ENCODE measurements around the gene TRPM4.
A peak's percentile ranks its signal among the peaks of the same experiment; 100 is the strongest.

Gene TRPM4

DNA sequence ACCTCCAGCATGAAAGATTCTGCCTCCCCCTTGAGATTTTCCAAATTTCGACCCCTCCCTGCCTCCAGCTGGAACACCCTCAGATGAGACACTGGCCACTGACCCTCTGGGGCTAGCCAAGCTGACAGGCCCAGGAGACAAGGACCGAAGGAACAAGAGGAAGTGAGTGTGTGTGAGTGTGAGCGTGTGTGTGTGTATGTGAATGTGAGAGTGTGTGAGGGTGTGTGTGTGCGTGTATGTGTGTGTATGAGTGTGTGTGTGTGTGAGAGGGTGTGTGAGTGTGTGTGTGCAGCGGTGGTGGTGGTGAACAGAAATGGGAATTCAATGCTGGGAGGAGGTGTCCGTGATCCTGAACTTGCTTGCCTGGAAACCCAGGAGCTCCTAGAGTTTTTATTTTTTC, 16.2 kb upstream of the TRPM4 start:
- H3K27ac ChIP-seq = peak overlapping the region; percentile 100
- no peak for TF ChIP-seq ZFX (IDR thresholded peaks at IDR 0.05; ENCODE audit: borderline replicate concordance)
- TF ChIP-seq CTCF (IDR thresholded peaks at IDR 0.05) = no peak

DNA sequence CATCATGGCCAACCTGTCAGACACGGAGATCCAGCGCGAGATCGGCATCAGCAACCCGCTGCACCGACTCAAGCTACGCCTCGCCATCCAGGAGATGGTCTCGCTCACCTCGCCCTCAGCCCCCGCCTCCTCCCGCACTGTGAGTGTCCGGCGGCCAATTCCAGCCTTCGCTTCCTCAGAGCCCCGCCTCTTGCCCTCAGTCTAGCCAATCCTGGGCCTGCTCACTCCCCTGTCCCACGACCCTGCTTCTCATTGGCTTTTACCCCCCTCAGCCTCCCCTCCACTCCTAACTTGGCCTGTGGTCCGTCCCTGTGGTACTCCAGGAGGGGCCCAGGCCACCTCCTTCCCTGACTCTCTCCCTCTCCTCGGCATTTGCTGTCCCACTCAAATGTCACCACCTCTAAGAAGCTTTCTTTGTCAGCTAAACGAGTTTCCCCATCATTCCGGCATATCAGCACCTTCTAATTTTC, 14.7 kb upstream of the TRPM4 start:
- TF ChIP-seq ZFX (IDR thresholded peaks at IDR 0.05; ENCODE audit: borderline replicate concordance) = no peak
- no peak for TF ChIP-seq CTCF (IDR thresholded peaks at IDR 0.05)
- peak overlapping the region; percentile 100 for H3K27ac ChIP-seq

- peak; percentile 94 for TF ChIP-seq CTCF (IDR thresholded peaks at IDR 0.05)
- TF ChIP-seq ZFX (IDR thresholded peaks at IDR 0.05; ENCODE audit: borderline replicate concordance) = no peak
- peak overlapping the region; percentile 100 for H3K27ac ChIP-seq
Measured at GRCh38 chr19:49145573-49146407, 11.8 kb upstream of the TRPM4 start.

GRCh38 chr19:49146408-49146770, 11.2 kb upstream of the TRPM4 start:
- peak overlapping the region; percentile 100 for H3K27ac ChIP-seq

GRCh38 chr19:49148044-49148682, 9.4 kb upstream of the TRPM4 start:
- TF ChIP-seq CTCF (IDR thresholded peaks at IDR 0.05) = no peak
- TF ChIP-seq ZFX (IDR thresholded peaks at IDR 0.05; ENCODE audit: borderline replicate concordance) = no peak
- H3K27ac ChIP-seq = peak overlapping the region; percentile 100

DNA sequence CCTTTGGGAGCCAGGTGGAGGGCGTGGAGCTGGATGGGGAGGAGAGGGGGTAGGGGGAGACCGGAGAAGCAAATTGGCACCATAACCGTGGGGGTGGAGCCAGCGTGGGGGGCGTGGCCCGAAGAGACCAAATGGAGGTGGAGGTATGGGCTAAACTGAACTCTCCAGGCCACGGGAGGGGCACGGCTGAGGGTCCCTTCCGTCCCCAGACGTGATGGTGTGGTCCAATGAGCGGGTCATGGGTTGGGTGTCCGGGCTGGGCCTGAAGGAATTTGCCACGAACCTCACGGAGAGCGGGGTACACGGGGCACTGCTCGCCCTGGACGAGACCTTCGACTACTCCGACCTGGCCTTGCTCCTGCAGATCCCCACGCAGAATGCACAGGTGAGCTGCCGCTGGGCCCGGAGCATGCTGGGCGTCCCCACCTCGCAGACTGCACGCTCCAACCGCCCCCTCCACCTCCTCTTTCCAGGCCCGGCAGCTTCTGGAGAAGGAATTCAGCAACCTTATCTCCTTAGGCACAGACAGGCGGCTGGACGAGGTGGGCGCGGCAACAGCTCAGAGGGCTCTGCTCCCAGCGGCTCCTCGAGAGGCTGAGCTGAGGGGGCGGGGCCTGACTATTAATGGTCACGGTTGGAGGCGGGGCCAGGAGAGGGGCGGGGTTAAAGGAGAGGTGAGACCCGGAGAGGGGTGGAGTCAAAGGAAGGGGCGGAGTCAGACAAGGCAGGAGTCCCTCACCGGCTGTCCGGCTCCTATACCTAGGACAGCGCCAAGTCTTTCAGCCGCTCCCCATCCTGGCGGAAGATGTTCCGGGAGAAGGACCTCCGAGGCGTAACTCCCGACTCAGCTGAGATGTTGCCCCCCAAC, 8.6 kb upstream of the TRPM4 start:
- H3K27ac ChIP-seq = peak overlapping the region; percentile 100
- TF ChIP-seq CTCF (IDR thresholded peaks at IDR 0.05) = no peak
- TF ChIP-seq ZFX (IDR thresholded peaks at IDR 0.05; ENCODE audit: borderline replicate concordance) = no peak

DNA sequence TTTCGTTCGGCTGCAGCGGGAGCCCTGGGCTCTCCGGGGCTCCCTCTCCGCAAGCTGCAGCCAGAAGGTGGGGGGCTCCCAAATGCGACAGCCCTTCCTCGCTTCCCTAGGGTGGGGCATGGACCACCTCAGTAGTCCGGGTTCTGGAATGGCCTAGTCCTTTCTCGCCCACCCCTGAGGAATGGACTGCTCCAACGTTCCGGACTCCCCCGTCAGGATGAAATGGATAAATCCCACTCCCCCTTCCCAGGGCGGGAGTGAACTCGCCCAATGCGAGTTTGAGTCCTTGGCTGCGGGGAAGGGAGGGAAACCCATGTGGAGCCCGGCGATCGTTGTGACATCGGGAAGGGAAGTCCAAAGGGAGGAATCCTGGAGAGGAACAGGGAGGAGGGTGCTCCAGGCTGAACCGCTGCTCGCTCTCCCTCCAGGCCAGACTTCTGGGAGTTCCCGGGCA, 7.9 kb upstream of the TRPM4 start:
- H3K27ac ChIP-seq = peak overlapping the region; percentile 100
- TF ChIP-seq ZFX (IDR thresholded peaks at IDR 0.05; ENCODE audit: borderline replicate concordance) (no peak), CTCF (IDR thresholded peaks at IDR 0.05) (no peak)

All from 22Rv1 (cell line).